SK-N-SH treated with all-trans-retinoic acid at 6 μM for 48 hours (cell line): ENCODE data around the gene NSG2.

Experiments
- TSHZ2 ChIP-seq: fragments of 250-450 bp; sonication (Bioruptor Pico); IDR thresholded peaks from 2 replicates; pipeline ENCODE4 v1.5.0; 2020; ENCODE audit warnings: mild to moderate bottlenecking, moderate library complexity
- ZC3H10 ChIP-seq: fragments of 250-450 bp; sonication (Bioruptor Pico); IDR thresholded peaks from 2 replicates; pipeline ENCODE4 v1.5.1; 2021; ENCODE audit warnings: mild to moderate bottlenecking, moderate library complexity
- ZNF70 ChIP-seq: fragments of 450-650 bp; formaldehyde crosslinking; IDR thresholded peaks from 2 replicates; pipeline ENCODE4 v1.5.0; 2020; ENCODE audit warnings: mild to moderate bottlenecking, moderate library complexity
- TF ChIP-seq, protein P1 (sequence below): fragments of 250-450 bp; sonication (Bioruptor Pico); IDR thresholded peaks from 2 replicates; pipeline ENCODE4 v1.8.0; 2021; ENCODE audit warnings: low read depth, mild to moderate bottlenecking, moderate library complexity, borderline replicate concordance

DNA sequence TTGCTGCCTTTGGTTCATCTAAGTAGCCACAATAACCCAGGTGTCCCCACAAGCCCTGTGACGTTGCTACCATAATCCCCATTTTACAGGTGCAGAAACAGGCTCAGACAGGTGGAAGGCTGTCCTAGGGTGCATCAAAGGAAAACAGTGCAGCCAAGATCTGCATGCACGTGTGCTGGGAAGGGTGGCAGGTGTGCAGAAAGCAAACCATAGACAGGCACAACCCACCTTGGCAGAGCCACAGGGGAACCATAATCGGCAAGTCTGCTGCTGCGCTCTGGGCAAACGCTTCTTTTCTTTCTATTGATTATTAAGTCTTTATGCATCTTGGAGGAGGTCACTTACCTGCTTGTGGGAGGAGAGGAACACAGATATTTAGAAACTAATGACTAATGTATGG is 7.1 kb downstream of the NSG2 start:
- TF ChIP-seq ZNF70 (CRISPR knock-in tag) (no peak), TSHZ2 (CRISPR knock-in tag) (no peak), ZC3H10 (CRISPR knock-in tag) (no peak)
- TF ChIP-seq, protein P1, sequence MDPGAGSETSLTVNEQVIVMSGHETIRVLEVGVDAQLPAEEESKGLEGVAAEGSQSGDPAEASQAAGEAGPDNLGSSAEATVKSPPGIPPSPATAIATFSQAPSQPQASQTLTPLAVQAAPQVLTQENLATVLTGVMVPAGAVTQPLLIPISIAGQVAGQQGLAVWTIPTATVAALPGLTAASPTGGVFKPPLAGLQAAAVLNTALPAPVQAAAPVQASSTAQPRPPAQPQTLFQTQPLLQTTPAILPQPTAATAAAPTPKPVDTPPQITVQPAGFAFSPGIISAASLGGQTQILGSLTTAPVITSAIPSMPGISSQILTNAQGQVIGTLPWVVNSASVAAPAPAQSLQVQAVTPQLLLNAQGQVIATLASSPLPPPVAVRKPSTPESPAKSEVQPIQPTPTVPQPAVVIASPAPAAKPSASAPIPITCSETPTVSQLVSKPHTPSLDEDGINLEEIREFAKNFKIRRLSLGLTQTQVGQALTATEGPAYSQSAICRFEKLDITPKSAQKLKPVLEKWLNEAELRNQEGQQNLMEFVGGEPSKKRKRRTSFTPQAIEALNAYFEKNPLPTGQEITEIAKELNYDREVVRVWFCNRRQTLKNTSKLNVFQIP (CRISPR knock-in tag) = no peak
